K562 (cell line): ENCODE measurements around the gene TCF19. TPM values are rescaled to one million over a fixed set of nuclear protein-coding genes. Genes with fewer than 3 reads are reported as not detected.

Source experiments
- ATAC-seq: fragments of 200-7000 bp; cut with Tn5 transposase; 3 replicates; pipeline ENCODE4 v1.9.1; 2020; ENCODE audit warnings: moderate library complexity
- BruUV-seq: library from RNA; stranded (reverse); fragments of 400-500 nt; replicated peaks from 2 replicates; lab custom pipeline; 2021; lab: Mats Ljungman, UMichigan
- CTCF ChIA-PET: fragments of 300-600 bp; formaldehyde crosslinking; extraction: SDS; loops from one replicate; lab custom pipeline; 2021; ENCODE audit warnings: low intra/inter-chr PET ratio; lab: Yijun Ruan, JAX
- POLR2A ChIA-PET: fragments of 300-600, 350-650 bp; sonication (Branson Sonifier 250); formaldehyde crosslinking; extraction: SDS; loops from one replicate; lab custom pipeline; 2021; ENCODE audit warnings: antibody characterized with exemption, inconsistent platforms; lab: Yijun Ruan, JAX
- DNase-seq, 4 experiments: peaks; one replicate each; pipeline versions ENCODE4 v3.0.0 to v3.0.0-alpha.2; 2011 to 2018; ENCODE audit warnings: low spot score in 3 of 4, mixed read lengths in 3 of 4; ENCODE audit errors: extremely low read depth in 1 of 4
- FAIRE-seq: peaks from 2 replicates; lab custom pipeline; 2011; peaks lifted over from hg19 to GRCh38; lab: Jason Lieb, UNC
- H2AFZ ChIP-seq: 2 replicates; pipeline ENCODE4 v1.6.0; 2011; ENCODE audit warnings: low read depth, low read length, control low read depth, inconsistent platforms
- H3K27ac ChIP-seq: fragments of 200-600 bp; 3 replicates; pipeline ENCODE4 v1.8.0; 2011; ENCODE audit warnings: low read depth, mild to moderate bottlenecking, control low read depth, inconsistent platforms, low read length, moderate library complexity, mixed read lengths; ENCODE audit errors: extremely low read depth
- H3K27me3 ChIP-seq, 2 experiments: fragments of 300-600 bp in 1 of 2; 2 replicates in 1 of 2; 3 replicates in 1 of 2; pipeline versions ENCODE4 v1.6.0 to v1.8.0; 2011; ENCODE audit warnings: inconsistent platforms in 2 of 2, low read length in 2 of 2, mild to moderate bottlenecking in 1 of 2, mixed read lengths in 1 of 2, moderate library complexity in 1 of 2; ENCODE audit not compliant: control insufficient read depth in 2 of 2, insufficient read depth in 2 of 2
- H3K36me3 ChIP-seq: fragments of 300-600 bp; 3 replicates; pipeline ENCODE4 v1.8.0; 2011; ENCODE audit warnings: mild to moderate bottlenecking, low read length, inconsistent platforms; ENCODE audit not compliant: control insufficient read depth, insufficient read depth
- H3K4me1 ChIP-seq, 2 experiments: fragments of 200-600 bp in 1 of 2; replicated peaks in 1 of 2; 2 replicates in 1 of 2; 3 replicates in 1 of 2; pipeline versions ENCODE4 v1.5.1 to v1.8.0; 2011; ENCODE audit warnings: inconsistent platforms in 2 of 2, low read length in 2 of 2, mild to moderate bottlenecking in 1 of 2, mixed read lengths in 1 of 2, moderate library complexity in 1 of 2; ENCODE audit not compliant: control insufficient read depth in 2 of 2, insufficient read depth in 2 of 2
- H3K4me2 ChIP-seq: 2 replicates; pipeline ENCODE4 v1.6.1; 2011; ENCODE audit warnings: low read length, control low read depth, inconsistent platforms, mixed read lengths; ENCODE audit not compliant: insufficient read depth
- H3K4me3 ChIP-seq: fragments of 200-600 bp; sonication (generic), shearing (Covaris generic); 2 replicates; pipeline ENCODE4 v1.5.1; 2016; ENCODE audit warnings: control low read depth, inconsistent platforms
- H3K79me2 ChIP-seq: fragments of 200-600 bp; 3 replicates; pipeline ENCODE4 v1.8.0; 2011; ENCODE audit warnings: low read length, inconsistent platforms; ENCODE audit not compliant: control insufficient read depth, insufficient read depth
- H3K9ac ChIP-seq, 2 experiments: 2 replicates each; pipeline versions ENCODE4 v1.6.0 to v1.6.1; 2011; ENCODE audit warnings: low read depth in 2 of 2, low read length in 2 of 2, control low read depth in 1 of 2, inconsistent platforms in 1 of 2, mild to moderate bottlenecking in 1 of 2, mixed read lengths in 1 of 2; ENCODE audit not compliant: insufficient read depth in 1 of 2
- H3K9me1 ChIP-seq: one replicate; pipeline ENCODE4 v1.6.0; 2011; ENCODE audit warnings: inconsistent platforms, mild to moderate bottlenecking, low read length, moderate library complexity; ENCODE audit not compliant: control insufficient read depth, insufficient read depth
- H3K9me3 ChIP-seq: replicated peaks from 2 replicates; pipeline ENCODE4 v1.5.1; 2011; ENCODE audit warnings: low read depth, low read length, inconsistent platforms; ENCODE audit not compliant: control insufficient read depth, insufficient read depth
- H4K20me1 ChIP-seq: replicated peaks from 2 replicates; pipeline ENCODE4 v1.6.1; 2011; ENCODE audit warnings: low read length, inconsistent platforms, mixed read lengths; ENCODE audit not compliant: control insufficient read depth, insufficient read depth
- GATAD2A ChIP-seq: fragments of 450-650 bp; IDR thresholded peaks from 2 replicates; pipeline ENCODE4 v1.6.1; 2017
- HMG20B ChIP-seq: fragments of 250-450 bp; sonication (Bioruptor Pico); IDR thresholded peaks from 2 replicates; pipeline ENCODE4 v1.5.0; 2021; ENCODE audit warnings: mild to moderate bottlenecking
- MBD1 ChIP-seq: fragments of 250-450 bp; sonication (Bioruptor Pico); IDR thresholded peaks from 2 replicates; pipeline ENCODE4 v1.8.0; 2022; ENCODE audit warnings: inconsistent platforms
- MTA3 ChIP-seq: fragments of 450-650 bp; formaldehyde crosslinking; IDR thresholded peaks from 2 replicates; pipeline ENCODE4 v1.6.1; 2017; ENCODE audit warnings: mild to moderate bottlenecking, borderline replicate concordance
- NCOA6 ChIP-seq: fragments of 450-650 bp; IDR thresholded peaks from 2 replicates; pipeline ENCODE4 v1.6.1; 2017; ENCODE audit warnings: mild to moderate bottlenecking
- NFYB ChIP-seq: IDR thresholded peaks from 2 replicates; pipeline ENCODE4 v1.6.1; 2011; ENCODE audit warnings: mild to moderate bottlenecking, moderate library complexity; ENCODE audit not compliant: insufficient read length; ENCODE audit errors: extremely low read depth
- NR3C1 ChIP-seq: sonication (generic); formaldehyde crosslinking; IDR thresholded peaks from 2 replicates; pipeline ENCODE4 v1.8.1; 2022; ENCODE audit warnings: missing genetic modification reagents
- RFX1 ChIP-seq: fragments of 450-650 bp; IDR thresholded peaks from 2 replicates; pipeline ENCODE4 v1.6.1; 2016; ENCODE audit warnings: mild to moderate bottlenecking, moderate library complexity
- SAFB ChIP-seq: fragments of 200-400 bp; formaldehyde crosslinking; IDR thresholded peaks from 2 replicates; pipeline ENCODE4 v1.6.1; 2017; ENCODE audit warnings: low read depth, low read length, borderline replicate concordance
- SRSF9 ChIP-seq: fragments of 200-400 bp; formaldehyde crosslinking; IDR thresholded peaks from 2 replicates; pipeline ENCODE4 v1.6.1; 2017; ENCODE audit warnings: low read depth, low read length, borderline replicate concordance
- ZBTB2 ChIP-seq: fragments of 450-650 bp; IDR thresholded peaks from 2 replicates; pipeline ENCODE4 v1.6.1; 2016; ENCODE audit warnings: antibody characterized with exemption
- ZNF282 ChIP-seq: sonication (generic); formaldehyde crosslinking; IDR thresholded peaks from 2 replicates; pipeline ENCODE4 v1.8.1; 2023; ENCODE audit warnings: missing genetic modification reagents
- WGBS: fragments of 100-300 bp; shearing (Covaris generic); methylation state at CpG from one replicate; pipeline ENCODE4 v1.1.6; 2016; ENCODE audit warnings: low coverage, mixed read lengths; ENCODE audit not compliant: insufficient coverage; ENCODE audit errors: missing lambda C conversion rate; 5-methylcytosine and 5-hydroxymethylcytosine counted together
- in situ Hi-C: fragments of 300-500 bp; cut with MboI; formaldehyde crosslinking; loops from 4 replicates; pipeline ENCODE4 v1.15.0; 2018; ENCODE audit warnings: inconsistent platforms, mixed read lengths
- intact Hi-C: fragments of 100-400 bp; cut with micrococcal nuclease; formaldehyde crosslinking; loops from 2 replicates; pipeline ENCODE4 v1.14.2; 2022
- polyA plus RNA-seq, 8 experiments: library from polyadenylated mRNA; depleted of rRNA in 4 of 8; stranded (reverse) in 5 of 8; unstranded in 3 of 8; fragments of >200 nt; fragmentation: Nextera tagmentation in 2 of 8; fragmentation: Illumina TruSeq in 1 of 8; extraction: Ambion mirVana in 2 of 8; extraction: Trizol in 1 of 8; gene quantifications; 2 replicates each; pipeline versions ENCODE4 v1.2.1 to v1.2.3, GENCODE V29; 2011 to 2014; ENCODE audit warnings: inconsistent platforms in 1 of 8, missing spikeins in 1 of 8
- total RNA-seq, 7 experiments: library from RNA; depleted of rRNA in 6 of 7; stranded (reverse); fragments of >200 nt in 6 of 7; fragmentation: Illumina TruSeq in 2 of 7; extraction: Trizol in 2 of 7; gene quantifications; 2 replicates each; pipeline versions ENCODE4 v1.2.1 to v1.2.3, GENCODE V29; 2011 to 2021; ENCODE audit warnings: low replicate concordance in 1 of 7
- TF ChIP-seq, protein P1 (sequence below): sonication (generic); formaldehyde crosslinking; IDR thresholded peaks from 2 replicates; pipeline ENCODE4 v1.8.1; 2023; ENCODE audit warnings: mild to moderate bottlenecking, missing genetic modification reagents
- TF ChIP-seq, protein P2 (sequence below): fragments of 250-450 bp; sonication (Bioruptor Pico); IDR thresholded peaks from 2 replicates; pipeline ENCODE4 v1.6.1; 2021; ENCODE audit warnings: mild to moderate bottlenecking

The TCF19 gene
- total and polyA plus RNA-seq, 9 of the 15 experiments (the other 6 are each of a cell fraction or from before 2014, with no cell fraction given) = 4.2 to 42.5 (median 25.7) TPM

DNA sequence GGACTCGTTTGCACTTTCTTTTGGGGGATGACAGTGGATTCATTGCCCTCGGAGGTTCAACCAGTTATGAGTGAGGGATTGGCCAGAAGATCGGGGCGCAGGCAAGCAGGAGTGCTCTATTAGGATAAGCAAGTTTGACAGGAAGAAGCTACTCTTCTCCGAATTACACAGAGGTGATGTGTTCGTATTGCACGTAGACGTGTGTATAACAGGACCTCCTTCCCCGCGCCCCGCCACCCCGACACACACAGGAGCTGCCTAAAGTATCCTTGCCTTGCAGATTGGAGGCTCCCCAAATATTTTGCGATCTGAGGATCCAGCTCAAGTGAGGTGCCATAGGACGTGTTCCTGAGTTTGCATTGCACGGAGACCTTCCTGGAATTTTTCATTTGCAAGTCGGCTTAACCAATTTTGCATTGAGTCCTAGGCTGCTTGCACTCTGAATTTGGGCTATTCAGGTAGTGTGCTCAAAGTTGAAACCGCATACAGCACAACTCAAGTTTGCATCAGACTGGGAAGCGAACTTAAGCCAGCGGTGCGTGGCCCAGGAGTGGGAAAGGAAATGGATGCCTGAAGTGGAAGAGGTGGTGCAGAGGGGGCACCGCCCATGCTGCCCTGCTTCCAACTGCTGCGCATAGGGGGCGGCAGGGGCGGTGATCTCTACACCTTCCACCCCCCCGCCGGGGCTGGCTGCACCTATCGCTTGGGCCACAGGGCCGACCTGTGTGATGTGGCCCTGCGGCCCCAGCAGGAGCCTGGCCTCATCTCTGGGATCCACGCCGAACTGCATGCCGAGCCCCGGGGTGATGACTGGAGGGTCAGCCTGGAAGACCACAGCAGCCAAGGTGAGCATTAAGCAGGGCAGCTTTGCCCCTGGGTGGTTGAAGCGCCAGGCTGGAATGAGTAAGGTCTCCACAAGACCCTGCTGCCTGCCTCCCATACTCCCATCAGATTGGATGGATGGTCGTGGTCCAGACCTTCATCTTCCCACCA lies 770 bp downstream of the TCF19 start:
- in situ Hi-C loops = no loop called here
- 22% methylated on average over 35 of the region's 35 CpGs for WGBS
- H3K27ac ChIP-seq = peak overlapping the region; percentile 53
- no peaks in the 10 kb centered on the region; the same call in 1 of the 2 replicates for H4K20me1 ChIP-seq
- BruUV-seq = TSS peak; percentile 59
- ATAC-seq (peak; percentile 14), DNase-seq (peak; percentile 52 to 75 (median 64)), FAIRE-seq (peak; percentile 72)
- H3K9me3 ChIP-seq = no peaks in the 10 kb centered on the region
- peaks cover 17 to 30% of the 10 kb centered on the region in 2 experiments; a peak in 4 of 5 replicates for H3K4me1 ChIP-seq
- intact Hi-C loops = loop anchor here (2.0 kb wide), 1 partner anchor 22 kb away; no protein-coding TSS in a partner anchor
- H3K9ac ChIP-seq = peak overlapping the region; percentile 81 to 96
- peak overlapping the region; percentile 75 for H3K4me3 ChIP-seq
- peaks cover 44% of the 10 kb centered on the region; the same call in 2 of the 3 replicates for H3K36me3 ChIP-seq
- H2AFZ ChIP-seq = peak overlapping the region; percentile 96
- peak overlapping the region; percentile 92 for H3K4me2 ChIP-seq
- ChIA-PET POLR2A (interaction anchor here (0.6 to 1.9 kb wide), 10 partner anchors 8 to 1033 kb away, joined by 3 to 7 read pairs (median 4); no protein-coding TSS in a partner anchor), CTCF (interaction anchor here (0.6 kb wide), 1 partner anchor 148 kb away, joined by 3 read pairs; no protein-coding TSS in a partner anchor)
- H3K9me1 ChIP-seq = no peaks in the 10 kb centered on the region
- H3K79me2 ChIP-seq = peaks cover 24% of the 10 kb centered on the region; the same call in 2 of the 3 replicates
- H3K27me3 ChIP-seq = no peaks in the 10 kb centered on the region
- TF ChIP-seq ZNF282 (CRISPR knock-in tag) (no peak), GATAD2A (no peak), ZBTB2 (0 out of 2 replicates have a peak, but pooled peaks have one; percentile 33), MTA3 (no peak), NFYB (no peak), NR3C1 (CRISPR knock-in tag) (no peak), MBD1 (no peak), SRSF9 (no peak), NCOA6 (no peak), RFX1 (no peak), HMG20B (CRISPR knock-in tag) (no peak), SAFB (no peak)
- TF ChIP-seq, protein P1, sequence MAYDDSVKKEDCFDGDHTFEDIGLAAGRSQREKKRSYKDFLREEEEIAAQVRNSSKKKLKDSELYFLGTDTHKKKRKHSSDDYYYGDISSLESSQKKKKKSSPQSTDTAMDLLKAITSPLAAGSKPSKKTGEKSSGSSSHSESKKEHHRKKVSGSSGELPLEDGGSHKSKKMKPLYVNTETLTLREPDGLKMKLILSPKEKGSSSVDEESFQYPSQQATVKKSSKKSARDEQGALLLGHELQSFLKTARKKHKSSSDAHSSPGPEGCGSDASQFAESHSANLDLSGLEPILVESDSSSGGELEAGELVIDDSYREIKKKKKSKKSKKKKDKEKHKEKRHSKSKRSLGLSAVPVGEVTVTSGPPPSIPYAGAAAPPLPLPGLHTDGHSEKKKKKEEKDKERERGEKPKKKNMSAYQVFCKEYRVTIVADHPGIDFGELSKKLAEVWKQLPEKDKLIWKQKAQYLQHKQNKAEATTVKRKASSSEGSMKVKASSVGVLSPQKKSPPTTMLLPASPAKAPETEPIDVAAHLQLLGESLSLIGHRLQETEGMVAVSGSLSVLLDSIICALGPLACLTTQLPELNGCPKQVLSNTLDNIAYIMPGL (CRISPR knock-in tag) = no peak
- TF ChIP-seq, protein P2, sequence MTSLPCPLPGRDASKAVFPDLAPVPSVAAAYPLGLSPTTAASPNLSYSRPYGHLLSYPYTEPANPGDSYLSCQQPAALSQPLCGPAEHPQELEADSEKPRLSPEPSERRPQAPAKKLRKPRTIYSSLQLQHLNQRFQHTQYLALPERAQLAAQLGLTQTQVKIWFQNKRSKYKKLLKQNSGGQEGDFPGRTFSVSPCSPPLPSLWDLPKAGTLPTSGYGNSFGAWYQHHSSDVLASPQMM (CRISPR knock-in tag) = no peak
